DOHH2 (cell line): ENCODE results near the gene CMSS1.

Experiments
- H3F3A ChIP-seq: fragments of 200-600 bp; sonication (generic), shearing (Covaris generic); 2 replicates; pipeline ENCODE4 v1.6.0; 2016; ENCODE audit warnings: antibody characterized with exemption, mild to moderate bottlenecking; ENCODE audit not compliant: control insufficient read depth, insufficient read depth
- H3K27ac ChIP-seq: fragments of 200-600 bp; sonication (generic); 2 replicates; pipeline ENCODE4 v1.5.1; 2014; ENCODE audit warnings: low read depth, mild to moderate bottlenecking, low read length, moderate library complexity
- H3K27me3 ChIP-seq: fragments of 200-600 bp; sonication (generic); 2 replicates; pipeline ENCODE4 v1.6.1; 2014; ENCODE audit warnings: mild to moderate bottlenecking, low read length, mixed read lengths; ENCODE audit not compliant: control insufficient read depth
- H3K36me3 ChIP-seq: fragments of 200-600 bp; sonication (generic); 2 replicates; pipeline ENCODE4 v1.6.1; 2014; ENCODE audit warnings: mild to moderate bottlenecking, low read length, moderate library complexity, mixed read lengths; ENCODE audit not compliant: control insufficient read depth
- H3K4me1 ChIP-seq: fragments of 200-600 bp; sonication (generic); 2 replicates; pipeline ENCODE4 v1.6.1; 2014; ENCODE audit warnings: mild to moderate bottlenecking, low read length, mixed read lengths; ENCODE audit not compliant: control insufficient read depth
- H3K4me2 ChIP-seq: fragments of 200-600 bp; sonication (generic); 2 replicates; pipeline ENCODE4 v1.6.0; 2014; ENCODE audit warnings: mild to moderate bottlenecking, low read length, moderate library complexity
- H3K4me3 ChIP-seq: fragments of 200-600 bp; sonication (generic); 2 replicates; pipeline ENCODE4 v1.5.1; 2014; ENCODE audit warnings: mild to moderate bottlenecking, low read length, mixed read lengths
- H3K79me2 ChIP-seq: fragments of 200-600 bp; sonication (generic); 2 replicates; pipeline ENCODE4 v1.6.1; 2014; ENCODE audit warnings: mild to moderate bottlenecking, low read length, mixed read lengths; ENCODE audit not compliant: control insufficient read depth
- H3K9me2 ChIP-seq: fragments of 200-600 bp; sonication (generic); replicated peaks from 2 replicates; pipeline ENCODE4 v1.6.1; 2014; ENCODE audit warnings: mild to moderate bottlenecking, low read length, mixed read lengths; ENCODE audit not compliant: control insufficient read depth
- H3K9me3 ChIP-seq: fragments of 200-600 bp; sonication (generic); 2 replicates; pipeline ENCODE4 v1.6.1; 2014; ENCODE audit warnings: antibody characterized with exemption, low read length, mixed read lengths; ENCODE audit not compliant: control insufficient read depth, insufficient read depth
- H4K20me1 ChIP-seq: fragments of 200-600 bp; sonication (generic); 2 replicates; pipeline ENCODE4 v1.6.0; 2014; ENCODE audit warnings: low read depth, mild to moderate bottlenecking, antibody characterized with exemption, low read length, moderate library complexity; ENCODE audit not compliant: control insufficient read depth, insufficient read depth
- CTCF ChIP-seq: fragments of 200-600 bp; sonication (generic); IDR thresholded peaks from one replicate; pipeline ENCODE4 v1.5.1; 2014; ENCODE audit warnings: antibody characterized with exemption, mild to moderate bottlenecking, low read depth, low read length; ENCODE audit not compliant: poor library complexity, severe bottlenecking
- EZH2phosphoT487 ChIP-seq: fragments of 200-600 bp; sonication (generic); IDR thresholded peaks from 2 replicates; pipeline ENCODE4 v1.6.1; 2017; ENCODE audit warnings: borderline replicate concordance, mild to moderate bottlenecking, antibody characterized with exemption, low read length, moderate library complexity, mixed read lengths

Gene CMSS1

DNA sequence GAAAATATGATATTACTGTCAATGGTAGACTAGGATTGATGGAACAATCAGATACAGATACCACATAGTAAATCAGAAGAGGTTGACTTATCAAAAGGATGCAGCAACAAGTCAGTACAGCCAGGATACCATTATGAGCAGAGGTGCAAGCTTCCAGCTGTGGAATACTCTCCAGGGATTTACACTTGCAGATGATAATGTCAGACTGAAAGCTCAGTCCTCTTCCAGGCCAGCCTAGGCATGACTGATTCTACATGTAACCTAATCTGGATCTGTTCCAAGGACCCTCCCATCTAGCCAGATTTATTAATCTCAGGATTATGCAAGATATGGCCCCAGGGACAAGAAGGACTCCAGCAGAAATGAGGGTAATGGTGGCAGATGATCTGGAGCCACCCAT is 288.4 kb downstream of the CMSS1 start:
- H3K4me1 ChIP-seq: peaks cover 50% of the 10 kb centered on the region
- H4K20me1 ChIP-seq: no peaks in the 10 kb centered on the region
- TF ChIP-seq EZH2phosphoT487 (no peak), CTCF (no peak)
- peak overlapping the region; percentile 54; the same call in 1 of the 2 replicates for H3K27ac ChIP-seq
- H3K9me3 ChIP-seq: no peaks in the 10 kb centered on the region
- peak overlapping the region; percentile 45 for H3K4me3 ChIP-seq
- H3K36me3 ChIP-seq: peaks cover 5% of the 10 kb centered on the region; the same call in 1 of the 2 replicates
- H3F3A ChIP-seq: no peaks in the 10 kb centered on the region
- H3K27me3 ChIP-seq: no peaks in the 10 kb centered on the region
- peak overlapping the region; percentile 60 for H3K4me2 ChIP-seq
- H3K9me2 ChIP-seq: no peaks in the 10 kb centered on the region
- H3K79me2 ChIP-seq: no peaks in the 10 kb centered on the region

- no peak for TF ChIP-seq EZH2phosphoT487
- TF ChIP-seq CTCF: no peak
Observed at GRCh38 chr3:100106531-100107141, 289.0 kb downstream of the CMSS1 start.

DNA sequence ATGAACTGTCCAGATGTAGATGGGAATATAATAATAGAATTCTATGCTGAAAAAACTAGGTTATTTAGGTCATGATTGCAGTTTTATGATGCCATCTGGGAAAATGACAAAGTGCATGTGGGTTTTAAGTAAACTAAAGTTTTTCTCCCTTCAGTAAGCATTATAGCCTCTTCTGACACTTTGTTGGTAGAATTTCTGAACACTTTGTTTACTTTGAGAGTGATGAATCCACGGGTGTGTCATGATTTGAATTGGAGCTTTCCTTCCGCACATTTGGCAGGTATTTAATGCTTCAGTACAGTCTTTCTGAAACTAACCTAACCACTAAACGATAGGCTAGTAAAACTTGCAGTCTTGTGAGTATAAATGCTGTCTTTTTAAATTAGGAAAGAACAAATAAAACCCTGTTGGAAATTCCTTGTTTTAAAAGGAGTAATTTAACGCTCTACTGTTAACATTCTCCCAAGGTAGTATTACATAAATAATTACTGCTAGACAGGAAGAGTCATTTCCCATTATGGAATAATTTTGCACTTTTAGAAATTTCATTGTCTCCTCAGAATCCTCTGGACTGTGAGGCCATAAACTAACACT is 289.7 kb downstream of the CMSS1 start:
- H3K79me2 ChIP-seq: no peaks in the 10 kb centered on the region
- H3K4me1 ChIP-seq: peaks cover 47% of the 10 kb centered on the region
- H3F3A ChIP-seq: no peaks in the 10 kb centered on the region
- no peak overlapping the region for H3K4me3 ChIP-seq
- no peaks in the 10 kb centered on the region for H3K27me3 ChIP-seq
- no peaks in the 10 kb centered on the region for H4K20me1 ChIP-seq
- peaks cover 5% of the 10 kb centered on the region; the same call in 1 of the 2 replicates for H3K36me3 ChIP-seq
- no peaks in the 10 kb centered on the region for H3K9me2 ChIP-seq
- no peak overlapping the region for H3K4me2 ChIP-seq
- TF ChIP-seq CTCF: no peak
- H3K27ac ChIP-seq: no peak overlapping the region
- no peaks in the 10 kb centered on the region for H3K9me3 ChIP-seq

More at GRCh38 chr3:100106531-100107141, 289.0 kb downstream of the CMSS1 start:
- no peaks in the 10 kb centered on the region for H3F3A ChIP-seq
- no peaks in the 10 kb centered on the region for H4K20me1 ChIP-seq
- no peaks in the 10 kb centered on the region for H3K27me3 ChIP-seq
- H3K9me2 ChIP-seq: no peaks in the 10 kb centered on the region
- H3K79me2 ChIP-seq: no peaks in the 10 kb centered on the region
- H3K27ac ChIP-seq: no peak overlapping the region
- H3K4me1 ChIP-seq: peaks cover 50% of the 10 kb centered on the region
- H3K36me3 ChIP-seq: peaks cover 5% of the 10 kb centered on the region; the same call in 1 of the 2 replicates
- H3K9me3 ChIP-seq: no peaks in the 10 kb centered on the region
- H3K4me3 ChIP-seq: no peak overlapping the region
- H3K4me2 ChIP-seq: 0 out of 2 replicates have a peak overlapping the region, but pooled peaks have one; percentile 60
